Kidney glomerular epithelial cell (primary cell): ENCODE measurements around the gene OASL.
"Not testable (repeated sequence)": the region's sequence is repeated elsewhere in the genome, so short reads cannot be mapped to it uniquely, and the experiment has no call there.

ENCODE experiments used
- DNase-seq: peaks from one replicate; lab custom pipeline; 2025; lab: John Stamatoyannopoulos, UW

The OASL gene

DNA sequence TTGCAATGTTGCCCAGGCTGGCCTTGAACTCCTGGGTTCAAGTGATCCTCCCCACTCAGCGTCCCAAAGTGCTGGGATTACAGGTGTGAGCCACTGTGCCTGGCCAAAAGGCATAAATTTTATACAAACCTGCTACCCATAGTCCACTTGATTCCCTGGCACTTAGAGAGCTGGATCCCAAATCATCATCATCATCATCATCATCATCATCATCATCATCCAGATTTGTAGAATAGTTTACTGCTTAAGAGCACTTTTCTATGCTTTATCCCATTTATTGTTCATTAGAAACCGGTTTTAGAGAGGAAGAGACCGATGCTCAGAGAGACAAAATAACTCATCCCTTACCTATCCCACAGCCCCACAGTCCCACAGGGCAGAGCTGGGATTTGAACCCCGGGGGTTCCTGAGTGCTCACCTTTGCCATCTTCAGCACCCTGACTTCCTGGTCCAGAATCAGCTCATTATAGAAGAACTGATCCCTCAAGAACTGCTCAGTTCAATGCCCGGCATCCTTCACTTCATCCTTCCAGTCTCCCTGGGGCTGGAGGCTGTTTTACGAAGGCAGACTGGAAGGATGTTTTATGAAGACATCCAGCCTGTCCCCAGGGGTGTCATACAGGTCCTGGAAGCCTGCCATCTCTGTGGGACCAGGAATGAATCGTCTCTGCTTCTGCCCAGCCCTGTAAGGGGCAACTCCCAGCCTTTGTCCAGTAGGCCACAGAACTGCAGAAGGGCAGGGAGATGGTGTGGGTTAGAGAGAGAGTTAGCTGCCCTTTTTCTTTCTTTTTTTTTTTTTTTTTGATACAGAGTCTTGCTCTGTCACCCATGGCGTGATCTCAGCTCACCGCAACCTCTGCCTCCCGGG, 20.2 kb upstream of the OASL start:
- DNase-seq: no peak

DNA sequence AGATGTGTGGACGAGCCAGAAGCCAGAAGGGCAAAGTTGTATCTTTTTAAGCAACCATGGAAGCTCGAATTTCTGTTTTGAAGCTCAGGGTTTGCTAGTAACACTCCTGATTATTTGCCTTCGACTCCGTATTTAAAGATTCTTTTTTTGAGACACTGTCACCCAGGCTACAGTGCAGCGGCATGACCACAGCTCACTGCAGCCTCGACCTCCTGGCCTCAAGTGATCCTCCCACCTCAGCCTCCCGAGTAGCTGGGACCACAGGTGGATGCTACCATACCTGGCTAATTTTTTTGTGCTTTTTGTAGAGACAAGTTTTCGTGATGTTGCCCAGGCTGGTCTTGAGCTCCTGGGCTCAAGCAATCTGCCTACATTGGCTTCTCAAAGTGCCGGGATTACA, 18.7 kb upstream of the OASL start:
- no peak for DNase-seq

DNA sequence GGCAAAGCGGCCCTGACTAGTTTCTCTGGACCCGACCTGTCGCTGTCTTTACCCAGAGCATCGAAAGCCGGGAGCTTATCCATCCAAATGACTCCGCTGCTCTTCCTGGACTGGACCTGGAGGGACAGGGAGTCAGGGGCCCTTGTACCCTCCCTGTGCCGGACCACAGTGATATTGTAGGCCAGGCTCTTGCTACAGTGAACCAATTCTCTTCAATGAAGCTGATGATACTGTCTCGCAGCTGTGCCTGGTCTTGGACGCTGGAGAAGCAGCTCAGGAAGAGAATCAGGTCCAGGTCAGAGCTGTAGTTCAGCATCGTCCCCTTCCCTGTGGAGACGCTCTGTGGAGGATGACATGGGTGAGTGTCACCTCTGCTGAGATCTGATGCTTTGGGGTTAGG, 14.7 kb upstream of the OASL start:
- DNase-seq: no peak

DNA sequence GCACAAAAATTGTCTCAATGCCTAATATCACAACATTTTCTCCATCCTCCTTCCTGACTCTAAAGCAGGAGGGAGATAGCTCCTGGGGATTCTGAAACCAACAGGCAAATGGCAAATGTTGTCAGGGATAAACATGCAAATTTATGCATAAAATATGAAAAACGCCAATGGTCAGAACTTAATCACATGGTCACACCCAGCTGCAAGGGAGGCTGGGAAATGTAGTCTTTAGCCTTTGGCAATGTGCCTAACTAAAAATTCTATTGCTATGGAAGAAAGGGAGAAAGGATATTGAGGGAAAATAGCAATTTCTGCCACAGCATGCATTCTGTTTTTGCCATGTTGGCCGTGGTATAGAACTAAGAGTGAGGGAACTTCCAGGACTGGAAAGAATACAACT, 11.7 kb upstream of the OASL start:
- DNase-seq: no peak

DNA sequence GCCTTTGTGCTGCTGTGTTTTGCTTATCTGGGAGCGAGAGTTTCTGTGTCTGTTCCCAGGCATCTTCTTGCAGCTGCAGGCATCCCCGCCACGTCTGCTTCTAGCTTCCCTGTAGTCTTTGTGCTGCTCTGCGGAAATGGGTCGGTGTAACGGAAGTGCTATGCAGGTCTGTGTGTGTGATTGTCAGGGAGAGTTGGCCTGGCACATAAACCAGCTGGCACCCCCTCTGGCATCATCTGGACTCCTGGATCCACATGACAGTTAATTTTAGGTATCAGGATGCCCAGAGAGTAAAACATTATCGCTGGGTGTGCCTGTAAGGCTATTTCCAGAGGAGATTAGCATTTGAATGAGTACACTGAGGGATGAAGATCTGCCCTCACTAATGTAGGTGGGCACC, 9.4 kb upstream of the OASL start:
- no peak for DNase-seq

DNA sequence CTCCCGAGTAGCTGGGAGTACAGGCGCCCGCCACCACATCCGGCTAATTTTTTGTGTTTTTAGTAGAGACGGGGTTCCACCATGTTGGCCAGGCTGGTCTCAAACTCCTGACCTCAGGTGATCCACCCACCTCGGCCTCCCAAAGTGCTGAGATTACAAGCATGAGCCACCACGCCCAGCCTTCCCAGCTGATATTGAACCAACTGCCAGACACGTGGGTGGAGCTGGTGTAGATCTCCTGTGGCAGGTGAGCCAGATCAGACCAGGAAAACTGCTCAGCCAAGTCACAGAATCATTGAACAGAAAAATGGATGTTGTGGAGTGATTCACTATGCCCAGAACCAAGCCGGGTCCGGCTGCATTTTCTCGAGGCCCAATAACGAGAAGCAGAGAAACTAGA, 8.4 kb upstream of the OASL start:
- DNase-seq: not testable (repeated sequence)

DNA sequence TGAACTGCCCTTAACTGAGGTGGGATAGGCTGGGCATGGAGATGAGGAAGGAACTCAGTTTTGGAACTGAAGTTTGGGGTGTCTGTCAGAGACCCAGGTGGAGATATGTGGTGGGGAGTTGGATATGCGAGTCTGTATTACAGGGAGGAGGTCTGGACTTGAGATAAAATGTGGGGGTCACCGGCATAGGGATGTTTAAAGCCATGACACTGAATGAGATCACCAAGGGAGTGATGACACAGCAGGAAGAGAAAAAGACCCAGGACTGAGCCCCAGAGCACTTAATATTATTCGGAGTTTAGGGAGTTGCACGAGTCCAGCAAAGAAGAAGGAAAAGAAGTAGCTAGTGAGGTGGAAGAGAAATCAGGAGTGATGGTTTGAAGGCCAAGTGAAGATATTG, 4.0 kb upstream of the OASL start:
- DNase-seq: no peak

DNA sequence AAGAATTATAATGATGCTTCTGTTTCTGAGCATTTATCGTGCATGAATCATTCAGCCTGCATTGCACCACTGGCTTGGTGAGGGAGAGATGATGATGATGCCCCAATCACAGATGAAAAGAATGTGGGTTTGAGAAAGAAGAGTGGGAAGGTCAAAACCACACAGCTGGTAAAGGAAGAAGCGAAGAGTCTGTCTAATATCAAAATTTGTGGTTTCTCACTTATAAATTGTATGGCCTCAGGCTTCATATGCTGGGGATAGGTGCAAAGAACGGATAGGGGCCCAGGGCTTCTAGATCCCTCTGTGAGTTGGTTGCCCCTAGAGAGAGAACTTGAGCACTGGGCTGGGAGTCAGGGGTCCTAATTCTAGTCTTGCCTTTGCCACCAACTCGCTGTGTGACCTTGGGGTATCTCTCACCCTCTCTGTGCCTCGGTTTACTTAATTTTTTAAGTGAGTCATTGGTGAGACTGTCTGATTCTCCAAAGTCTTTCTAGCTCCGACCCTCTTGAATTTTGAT, 2.2 kb downstream of the OASL start:
- DNase-seq: peak; percentile 81

DNA sequence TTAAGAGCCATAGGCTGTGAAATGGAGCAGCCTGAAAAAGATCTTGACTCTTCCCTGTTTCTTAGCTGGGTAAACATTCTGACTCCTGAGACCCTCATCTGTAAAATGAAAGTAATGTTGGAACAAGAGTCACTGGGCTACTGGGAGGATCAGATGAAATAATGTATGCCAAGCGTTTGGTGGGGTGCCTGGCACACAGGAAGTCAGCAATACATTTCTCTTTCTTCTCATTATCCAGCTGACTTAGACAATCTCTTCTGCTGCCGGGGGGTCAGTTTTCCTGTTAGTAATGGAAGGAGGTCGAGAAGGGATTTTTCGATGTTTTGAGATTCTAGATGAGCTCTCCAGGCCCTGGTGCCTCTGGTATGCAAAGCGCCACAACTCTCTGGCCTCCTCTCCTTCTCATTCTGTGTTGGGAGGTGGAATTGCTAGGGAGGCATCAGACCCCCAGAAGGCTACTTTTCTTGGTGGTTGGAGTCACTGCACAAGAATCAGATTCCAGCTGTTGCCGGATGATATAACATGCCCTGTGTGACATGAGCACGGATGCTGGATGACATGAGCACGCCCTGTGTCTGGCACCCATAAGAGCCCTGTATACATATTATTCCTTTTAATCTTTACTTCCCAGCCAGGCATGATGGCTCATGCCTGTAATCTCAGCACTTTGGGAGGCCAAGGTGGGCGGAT, 4.3 kb downstream of the OASL start:
- DNase-seq: no peak

DNA sequence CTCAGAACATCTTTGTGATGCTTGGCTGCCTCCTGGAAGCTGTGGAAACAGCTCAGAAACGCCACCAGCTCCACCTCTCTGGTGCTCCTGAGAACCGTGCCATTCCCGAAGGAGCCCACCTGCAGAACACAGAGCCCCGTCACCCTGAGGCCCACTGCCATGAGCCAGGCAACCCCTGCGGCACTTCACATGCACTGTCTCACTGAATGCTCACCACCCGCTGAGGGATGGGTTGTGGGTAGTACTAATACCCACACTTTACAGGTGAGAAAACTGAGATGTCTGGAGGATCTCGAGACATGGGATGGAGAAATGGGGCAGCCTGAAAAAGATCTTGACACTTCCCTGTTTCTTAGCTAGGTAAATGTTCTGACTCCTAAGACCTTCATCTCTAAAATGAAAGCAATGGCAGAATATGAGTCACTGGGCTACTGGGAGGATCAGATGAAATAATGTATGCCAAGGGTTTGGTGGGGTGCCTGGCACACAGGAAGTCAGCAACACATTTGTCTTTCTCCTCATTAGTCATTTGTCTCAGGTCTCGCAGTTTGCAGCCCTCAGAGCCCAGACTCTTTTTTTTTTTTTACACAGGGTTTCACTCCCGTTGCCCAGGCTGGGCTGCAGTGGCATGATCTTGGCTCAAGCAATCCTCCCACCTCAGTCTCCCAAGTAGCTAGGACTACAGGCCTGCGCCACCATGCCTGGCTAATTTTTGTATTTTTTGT, 5.3 kb downstream of the OASL start:
- peak; percentile 89 for DNase-seq

DNA sequence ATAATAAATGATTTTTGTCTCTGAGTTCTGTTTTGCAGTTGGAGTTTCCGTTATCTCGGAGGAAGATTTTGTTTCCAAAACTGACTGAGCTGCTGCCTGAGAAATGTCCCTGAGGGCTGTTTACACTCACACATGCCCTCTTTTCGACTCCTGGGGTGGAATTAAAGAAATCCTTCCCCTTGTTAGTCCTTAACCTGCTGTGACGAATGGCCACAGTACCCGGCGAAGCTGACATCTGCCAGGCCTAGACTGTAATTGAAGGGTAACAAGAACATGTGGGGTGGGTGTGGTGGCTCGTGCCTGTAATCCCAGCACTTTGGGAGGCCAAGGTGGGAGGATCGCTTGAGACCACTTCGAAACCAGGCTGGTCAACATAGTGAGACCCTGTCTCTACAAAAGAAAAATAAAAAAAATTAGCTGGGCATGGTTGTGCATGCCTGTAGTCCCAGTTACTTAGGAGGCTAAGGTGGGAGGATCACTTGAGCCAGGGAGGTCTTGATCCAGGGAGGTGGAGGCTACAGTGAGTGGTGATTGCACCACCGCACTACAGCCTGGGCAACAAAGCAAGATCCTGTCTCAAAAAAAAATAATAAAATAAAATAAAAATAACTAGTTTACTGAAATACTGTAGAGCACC, 8.4 kb downstream of the OASL start:
- no peak for DNase-seq

DNA sequence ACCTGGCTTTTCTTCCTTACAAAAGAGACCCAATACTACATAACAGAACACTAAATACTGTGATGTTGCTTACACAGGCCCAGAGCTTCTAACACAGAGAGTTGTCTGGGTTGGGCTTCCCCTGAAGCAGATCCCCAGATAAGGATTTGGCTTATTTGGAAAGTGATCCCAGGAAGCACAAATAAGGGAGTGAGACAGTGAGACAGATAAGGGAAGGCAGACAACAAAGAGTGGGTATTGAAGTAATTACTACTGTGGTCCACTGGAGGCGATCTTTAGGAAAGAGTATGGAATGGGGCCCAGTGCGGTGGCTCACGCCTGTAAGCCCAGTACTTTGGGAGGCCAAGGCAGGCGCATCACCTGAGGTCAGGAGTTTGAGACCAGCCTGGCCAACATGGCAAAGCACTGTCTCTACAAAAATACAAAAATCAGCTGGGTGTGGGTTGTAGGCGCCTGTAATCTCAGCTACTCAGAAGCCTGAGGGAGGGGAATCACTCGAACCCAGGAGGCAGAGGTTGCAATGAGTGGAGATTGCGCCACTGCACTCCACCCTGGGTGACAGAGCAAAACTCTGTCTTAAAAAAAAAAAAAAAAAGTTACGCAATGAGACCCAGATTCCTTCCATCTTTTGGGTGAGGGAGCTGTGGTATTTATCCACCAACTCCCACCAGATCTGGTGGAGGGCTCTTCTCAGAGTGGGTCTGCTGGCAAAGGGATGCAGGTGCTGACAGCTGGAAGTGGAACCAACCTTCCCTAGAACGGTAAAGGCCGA, 12.6 kb downstream of the OASL start:
- DNase-seq: no peak

DNA sequence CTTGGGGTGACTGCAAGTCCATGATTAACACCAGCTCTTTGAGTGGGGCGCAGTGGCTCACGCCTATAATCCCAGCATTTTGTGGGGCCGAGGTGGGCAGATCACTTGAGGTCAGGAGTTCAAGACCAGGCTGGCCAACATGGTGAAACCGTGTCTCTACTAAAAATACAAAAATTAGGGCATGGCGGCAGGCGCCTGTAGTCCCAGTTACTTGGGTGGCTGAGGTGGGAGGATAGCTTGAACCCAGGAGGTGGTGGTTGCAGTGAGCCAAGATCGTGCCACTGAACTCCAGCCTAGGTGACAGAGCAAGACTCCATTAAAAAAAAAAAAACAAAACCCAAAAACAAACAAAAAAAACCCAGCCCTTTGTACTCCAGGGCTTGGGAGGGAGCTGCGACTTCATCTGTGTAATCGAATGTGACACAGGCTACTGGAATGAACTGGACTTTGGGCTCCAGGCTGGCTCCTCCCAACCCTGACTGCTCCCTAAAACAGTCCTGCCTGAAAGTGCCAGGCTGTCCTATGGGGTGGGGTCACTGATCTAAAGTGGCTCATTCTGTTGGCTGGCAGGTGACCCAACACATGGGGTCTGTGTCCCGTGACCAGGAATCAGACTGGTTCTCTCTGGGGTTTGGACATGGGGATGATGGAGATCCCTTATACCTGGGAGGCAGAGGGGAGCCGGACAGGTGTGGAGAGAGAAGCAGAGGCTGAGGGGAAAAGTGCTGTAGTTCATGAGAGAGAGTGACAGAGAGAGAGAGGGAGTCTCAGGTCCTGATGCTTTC, 13.4 kb downstream of the OASL start:
- DNase-seq: no peak

DNA sequence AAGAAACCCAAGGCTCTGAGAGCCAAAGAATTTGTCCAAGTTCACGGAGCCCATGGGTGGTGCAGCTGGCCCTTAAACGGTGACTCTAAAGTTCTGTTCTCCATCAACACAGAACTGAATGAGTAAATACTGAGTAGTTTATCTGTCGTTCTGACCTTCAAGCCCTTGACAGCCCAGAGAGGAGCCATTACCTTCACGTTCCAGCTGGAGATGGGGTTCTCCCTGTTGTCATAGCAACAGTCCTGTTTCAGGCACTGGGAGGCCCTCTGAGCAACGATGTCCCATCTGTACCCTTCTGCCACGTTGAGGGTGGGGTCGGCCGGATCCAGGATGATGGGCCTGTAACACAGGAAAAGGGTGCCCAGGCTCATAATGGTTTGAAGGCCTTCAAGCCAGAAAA, 15.2 kb downstream of the OASL start:
- DNase-seq: no peak

DNA sequence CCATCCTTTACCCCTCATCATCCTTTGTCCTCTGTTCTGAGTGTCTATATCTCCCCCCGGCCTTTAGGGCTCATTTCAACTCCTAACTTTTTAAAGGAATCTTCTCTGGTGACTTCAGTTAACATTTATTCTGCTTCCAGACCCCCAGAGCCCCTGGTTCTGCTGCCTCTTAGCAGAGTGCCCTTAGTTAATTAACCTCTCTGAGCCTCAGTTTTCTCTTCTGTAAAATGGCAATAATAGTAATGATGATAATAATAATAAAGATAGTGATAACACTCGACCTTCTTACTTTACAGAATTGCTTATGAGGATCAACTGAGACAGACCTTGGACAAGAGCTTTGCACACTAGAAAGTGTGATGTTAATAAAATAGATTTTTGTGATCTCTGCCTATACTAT, 16.3 kb downstream of the OASL start:
- DNase-seq: no peak

DNA sequence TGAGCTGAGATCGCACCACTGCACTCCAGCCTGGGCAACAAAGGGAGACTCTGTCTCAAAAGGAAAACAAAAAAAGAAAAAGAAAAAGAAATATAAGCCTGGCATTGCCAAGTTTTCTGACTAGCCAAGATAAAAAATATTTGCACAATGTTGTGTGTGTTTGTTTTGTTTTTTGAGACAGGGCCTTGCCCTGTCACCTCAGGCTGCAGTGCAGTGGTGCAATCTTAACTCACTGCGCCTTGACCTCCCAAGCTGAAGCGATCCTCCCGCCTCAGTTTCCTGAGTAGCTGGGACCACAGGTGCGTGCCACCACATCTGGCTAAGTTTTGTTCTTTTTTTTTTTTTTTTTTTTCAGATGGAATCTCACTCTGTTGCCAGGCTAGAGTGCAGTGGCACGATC, 17.3 kb downstream of the OASL start:
- no peak for DNase-seq

DNA sequence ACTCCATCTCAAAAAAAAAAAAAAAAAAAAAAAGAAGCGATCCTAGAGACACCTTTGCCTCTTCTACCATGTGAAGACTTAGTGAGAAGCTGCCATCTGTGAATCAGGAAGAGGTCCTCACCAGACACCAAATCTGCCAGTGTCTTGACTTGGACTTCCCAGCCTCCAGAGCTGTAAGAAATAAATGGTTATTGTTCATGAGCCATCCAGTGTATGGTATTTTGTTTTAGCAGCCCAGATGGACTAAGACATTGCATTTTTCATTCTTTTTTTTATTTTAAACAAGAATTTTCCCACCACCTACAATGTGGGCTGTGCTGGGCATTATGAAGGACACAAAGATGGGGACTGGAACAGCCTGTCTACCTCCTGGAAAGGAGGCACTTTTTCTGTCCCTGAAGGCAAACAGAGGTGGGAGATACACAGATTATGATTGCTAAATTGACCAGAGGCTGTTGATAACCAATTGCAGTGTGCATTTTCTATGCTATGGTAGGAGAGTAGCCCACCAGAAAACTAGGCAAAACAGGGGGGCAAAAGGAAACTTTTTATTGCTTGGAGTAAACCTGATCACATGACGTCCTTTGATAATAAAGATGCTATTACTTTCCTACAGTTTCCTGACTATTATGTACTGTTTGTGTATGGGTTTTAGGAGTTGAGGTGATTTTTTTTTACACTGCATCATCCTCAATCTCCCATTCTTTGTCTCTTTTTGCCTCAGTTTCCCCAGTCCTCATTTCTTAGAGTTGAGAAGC, 20.0 kb downstream of the OASL start:
- no peak for DNase-seq

DNA sequence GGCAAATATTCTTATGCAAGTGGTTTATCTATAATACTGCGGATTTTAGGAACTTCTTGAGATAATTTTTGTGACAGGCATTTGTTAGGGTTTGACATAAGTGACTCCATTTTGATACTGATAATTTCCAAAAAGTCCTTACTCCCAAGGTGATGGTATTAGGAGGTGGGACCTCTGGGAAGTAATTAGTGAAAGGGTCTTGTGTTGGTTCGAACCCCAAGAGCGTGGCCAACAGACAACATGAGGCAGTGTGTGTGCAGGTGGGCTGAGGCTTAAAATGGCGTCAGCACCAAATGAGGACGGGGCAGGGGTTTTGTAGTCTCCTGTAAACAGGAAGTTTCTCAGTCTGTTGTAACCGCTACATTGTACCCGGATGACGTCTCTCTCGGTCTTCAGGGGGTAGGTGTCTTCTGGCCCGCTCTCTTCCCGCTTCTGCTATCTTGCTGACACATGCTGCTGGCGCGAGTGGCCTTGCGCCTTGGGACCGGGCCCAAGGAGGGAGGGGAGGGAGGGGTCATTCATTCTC, 21.0 kb downstream of the OASL start:
- no peak for DNase-seq
